Measurements from ENCODE around the gene CHD5.

Gene CHD5

DNA sequence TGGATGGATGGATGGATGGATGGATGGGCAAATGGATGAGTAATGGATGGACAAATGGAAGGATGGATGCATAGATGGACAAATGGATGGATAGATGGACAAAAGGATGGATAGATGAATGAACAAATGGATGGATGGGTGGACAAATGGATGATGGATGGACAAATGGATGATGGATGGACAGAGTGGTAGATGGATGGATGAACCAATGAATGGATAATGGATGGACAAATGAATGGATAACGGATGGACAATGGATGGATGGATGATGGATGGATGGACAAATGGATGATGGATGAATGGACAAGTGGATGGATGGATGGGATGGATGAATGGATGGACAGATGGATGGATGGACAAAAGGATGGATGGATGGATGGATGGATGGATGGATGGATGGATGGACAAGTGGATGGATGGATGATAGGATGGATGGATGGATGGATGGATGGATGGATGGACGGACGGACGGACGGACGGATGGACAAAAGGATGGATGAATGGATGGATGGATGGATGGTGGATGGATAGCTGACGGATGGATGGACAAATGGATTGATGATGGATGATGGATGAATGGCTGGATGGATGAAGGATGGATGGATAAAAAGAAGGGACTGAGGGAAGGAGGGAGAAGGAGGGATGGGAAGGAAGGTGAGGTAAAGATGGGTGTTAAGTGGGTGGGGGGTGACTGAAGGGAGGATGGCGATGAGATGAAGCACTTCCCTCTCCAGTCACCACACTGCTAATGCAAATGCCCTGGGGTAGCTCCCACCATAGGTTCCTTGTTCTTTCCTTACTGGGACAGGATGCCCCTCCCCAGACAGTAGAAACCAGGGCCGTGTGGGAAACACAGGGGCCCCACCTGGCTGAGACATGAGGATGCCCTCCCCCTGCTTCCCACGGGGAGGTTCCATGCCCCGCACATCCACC, 29.8 kb downstream of the CHD5 start:
- DNase-seq (ENCODE audit: low spot score): no peak
- TF ChIP-seq CTCF (IDR thresholded peaks at IDR 0.05; ENCODE audit: borderline replicate concordance, control extremely low read depth, extremely low read depth, insufficient read depth, missing control alignments): no peak
- in situ Hi-C loops (cut with MboI; ENCODE audit: low sequenced_read_pairs, unreplicated experiment): no loop called here

GRCh38 chr1:6149597-6149996, 30.5 kb downstream of the CHD5 start:
- DNase-seq (ENCODE audit: low spot score): no peak
- in situ Hi-C loops (cut with MboI; ENCODE audit: low sequenced_read_pairs, unreplicated experiment): no loop called here
- TF ChIP-seq CTCF (IDR thresholded peaks at IDR 0.05; ENCODE audit: borderline replicate concordance, control extremely low read depth, extremely low read depth, insufficient read depth, missing control alignments): no peak

DNA sequence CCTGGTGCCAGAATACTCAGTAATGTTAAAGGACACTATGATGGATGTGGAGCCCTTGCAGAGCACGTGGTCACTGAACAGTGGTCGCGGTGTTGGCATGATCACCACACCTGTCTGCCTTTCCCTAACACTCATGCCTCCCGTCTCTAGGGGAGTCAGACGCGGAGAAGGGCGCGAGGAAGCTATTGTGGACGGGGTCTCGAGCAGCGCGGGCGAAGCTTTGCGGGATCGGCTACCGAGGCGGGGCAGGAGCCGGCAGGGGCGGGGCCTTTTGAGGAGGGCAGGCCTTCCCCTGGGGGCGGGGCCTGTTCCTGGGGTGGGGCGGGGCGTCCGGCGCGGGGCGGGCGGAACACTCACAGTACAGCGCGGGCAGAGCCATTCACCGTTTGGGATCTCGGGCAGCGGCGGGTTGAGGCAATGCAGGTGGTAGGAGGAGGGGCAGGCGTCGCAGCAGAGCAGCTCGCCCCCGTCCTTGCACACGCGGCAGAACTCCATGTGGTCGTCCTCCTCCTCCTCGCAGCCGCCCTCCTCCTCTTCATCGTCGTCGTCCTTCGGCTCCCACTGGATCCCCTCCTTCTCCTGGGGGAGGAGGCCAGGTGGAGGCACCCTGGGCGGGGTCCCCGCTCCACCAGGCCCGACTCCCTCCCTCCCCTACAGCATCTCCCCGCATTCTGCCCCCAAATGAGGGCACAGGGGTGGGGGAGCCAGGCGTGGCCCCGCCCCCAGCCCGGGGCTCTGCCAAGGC, 31.5 kb downstream of the CHD5 start:
- in situ Hi-C loops (cut with MboI; ENCODE audit: low sequenced_read_pairs, unreplicated experiment): no loop called here
- DNase-seq (ENCODE audit: low spot score): peak; percentile 91
- no peak for TF ChIP-seq CTCF (IDR thresholded peaks at IDR 0.05; ENCODE audit: borderline replicate concordance, control extremely low read depth, extremely low read depth, insufficient read depth, missing control alignments)

DNA sequence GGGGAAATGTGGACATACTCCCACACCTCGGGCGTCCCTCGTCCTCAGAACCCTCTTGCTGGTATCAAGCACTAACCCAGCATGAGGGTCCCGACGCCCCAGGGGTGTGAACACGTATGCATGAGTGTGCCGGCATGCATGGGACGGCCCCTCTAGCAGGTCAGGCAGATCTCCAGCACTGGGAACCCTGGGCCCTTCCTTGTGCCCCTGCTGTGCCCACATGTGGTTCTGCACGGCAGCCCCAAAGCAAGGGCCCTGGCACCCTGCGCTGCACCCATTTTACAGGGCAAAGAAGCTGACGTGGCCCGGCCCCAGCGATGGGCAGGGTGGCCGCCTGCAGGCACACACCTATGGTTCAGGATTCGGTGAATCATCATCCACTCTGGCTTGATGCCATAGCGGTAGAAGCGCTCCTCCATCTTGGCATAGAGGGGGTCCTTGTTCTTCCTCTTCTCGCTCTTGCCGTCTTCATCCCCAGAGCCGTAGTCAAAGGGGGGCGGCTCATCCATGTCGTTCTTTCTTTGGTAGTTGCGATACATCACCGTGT, 34.2 kb downstream of the CHD5 start:
- no peak for DNase-seq (ENCODE audit: low spot score)
- no peak for TF ChIP-seq CTCF (IDR thresholded peaks at IDR 0.05; ENCODE audit: borderline replicate concordance, control extremely low read depth, extremely low read depth, insufficient read depth, missing control alignments)
- in situ Hi-C loops (cut with MboI; ENCODE audit: low sequenced_read_pairs, unreplicated experiment): no loop called here

GRCh38 chr1:6145396-6145750, 34.7 kb downstream of the CHD5 start:
- no peak for DNase-seq (ENCODE audit: low spot score)
- no peak for TF ChIP-seq CTCF (IDR thresholded peaks at IDR 0.05; ENCODE audit: borderline replicate concordance, control extremely low read depth, extremely low read depth, insufficient read depth, missing control alignments)
- in situ Hi-C loops (cut with MboI; ENCODE audit: low sequenced_read_pairs, unreplicated experiment): no loop called here

GRCh38 chr1:6144647-6145395, 35.3 kb downstream of the CHD5 start:
- no peak for DNase-seq (ENCODE audit: low spot score)
- no peak for TF ChIP-seq CTCF (IDR thresholded peaks at IDR 0.05; ENCODE audit: borderline replicate concordance, control extremely low read depth, extremely low read depth, insufficient read depth, missing control alignments)
- in situ Hi-C loops (cut with MboI; ENCODE audit: low sequenced_read_pairs, unreplicated experiment): no loop called here
